Astrocyte of the cerebellum (primary cell): ENCODE results near the gene ETFA.

ENCODE experiments used
- DNase-seq: peaks from one replicate; pipeline ENCODE4 v3.0.0-alpha.2; 2011; ENCODE audit warnings: low read depth
- H3K4me3 ChIP-seq: 2 replicates; pipeline ENCODE4 v1.5.1; 2011; ENCODE audit warnings: mild to moderate bottlenecking, low read depth, low read length, moderate library complexity
- CTCF ChIP-seq: IDR thresholded peaks from 2 replicates; pipeline ENCODE4 v1.5.1; 2012; ENCODE audit warnings: low read length, low read depth, moderate library complexity, mild to moderate bottlenecking; ENCODE audit errors: missing control alignments
- in situ Hi-C: cut with HindIII; loops from 2 replicates; pipeline ENCODE4 v1.10.0; 2017; ENCODE audit warnings: low sequenced_read_pairs

Gene ETFA

GRCh38 chr15:76221085-76221767, 90.0 kb downstream of the ETFA start:
- no peak for DNase-seq
- no peak for TF ChIP-seq CTCF
- no peak overlapping the region for H3K4me3 ChIP-seq
- in situ Hi-C loops: loop anchor here (25.0 kb wide), 1 partner anchor 616 kb away; no protein-coding TSS in a partner anchor

GRCh38 chr15:76217882-76218217, 93.4 kb downstream of the ETFA start:
- no peak overlapping the region for H3K4me3 ChIP-seq
- in situ Hi-C loops: loop anchor here (25.0 kb wide), 1 partner anchor 619 kb away; no protein-coding TSS in a partner anchor
- no peak for DNase-seq
- TF ChIP-seq CTCF: no peak

- H3K4me3 ChIP-seq: no peak overlapping the region
- in situ Hi-C loops: loop anchor here (25.0 kb wide), 1 partner anchor 620 kb away; no protein-coding TSS in a partner anchor
- no peak for TF ChIP-seq CTCF
- DNase-seq: peak; percentile 87
Measured at GRCh38 chr15:76217029-76217881, 94.0 kb downstream of the ETFA start.

GRCh38 chr15:76215634-76216033, 95.6 kb downstream of the ETFA start:
- no peak for TF ChIP-seq CTCF
- in situ Hi-C loops: loop anchor here (25.0 kb wide), 1 partner anchor 622 kb away; no protein-coding TSS in a partner anchor
- no peak overlapping the region for H3K4me3 ChIP-seq
- DNase-seq: no peak

GRCh38 chr15:76209942-76210341, 101.3 kb downstream of the ETFA start:
- in situ Hi-C loops: loop anchor here (25.0 kb wide), 1 partner anchor 627 kb away; no protein-coding TSS in a partner anchor
- TF ChIP-seq CTCF: no peak
- DNase-seq: no peak
- H3K4me3 ChIP-seq: no peak overlapping the region

GRCh38 chr15:76209523-76209922, 101.7 kb downstream of the ETFA start:
- no peak for TF ChIP-seq CTCF
- in situ Hi-C loops: loop anchor here (25.0 kb wide), 1 partner anchor 628 kb away; no protein-coding TSS in a partner anchor
- no peak overlapping the region for H3K4me3 ChIP-seq
- DNase-seq: no peak
